HG02938 (cell line): ENCODE results near the gene STK39.
"Not testable (repeated sequence)": the region's sequence is repeated elsewhere in the genome, so short reads cannot be mapped to it uniquely, and the experiment has no call there.

ENCODE experiments used
- ATAC-seq: cut with Tn5 transposase; IDR thresholded peaks from one replicate; pipeline ENCODE4 v1.9.1; 2021; ENCODE audit warnings: mild to moderate bottlenecking, moderate library complexity; ENCODE audit not compliant: unreplicated experiment

STK39 gene

GRCh38 chr2:168247341-168248261, at the start of gene STK39:
TSS of gene STK39 (minus strand) at chr2:168247595. CDS start at chr2:168247435, 160 bp downstream.
- peak; percentile 71 for ATAC-seq

- no peak for ATAC-seq
Measured at GRCh38 chr2:168295051-168295450, 47.7 kb upstream of the STK39 start.

DNA sequence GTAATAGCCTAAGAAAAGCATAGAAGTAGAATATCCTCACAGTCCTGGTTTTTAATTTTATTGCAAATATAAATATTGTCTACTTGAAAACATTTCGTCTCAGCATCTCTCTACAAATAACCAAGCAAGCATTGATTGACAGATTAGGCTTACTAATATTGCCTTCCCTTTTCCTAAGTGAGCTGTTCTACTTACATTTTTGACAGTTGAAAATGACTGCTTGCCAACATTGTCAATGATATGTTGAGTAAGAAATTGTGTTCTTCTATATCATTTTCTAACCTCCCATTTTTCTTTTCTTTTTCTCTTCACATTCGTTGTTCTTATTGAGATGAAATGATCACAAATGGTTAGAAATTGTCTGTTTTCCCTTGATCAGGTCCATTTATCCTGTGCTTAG, 47.0 kb upstream of the STK39 start:
- no peak for ATAC-seq

- no peak for ATAC-seq
Measured at GRCh38 chr2:168293766-168294165, 46.4 kb upstream of the STK39 start.

DNA sequence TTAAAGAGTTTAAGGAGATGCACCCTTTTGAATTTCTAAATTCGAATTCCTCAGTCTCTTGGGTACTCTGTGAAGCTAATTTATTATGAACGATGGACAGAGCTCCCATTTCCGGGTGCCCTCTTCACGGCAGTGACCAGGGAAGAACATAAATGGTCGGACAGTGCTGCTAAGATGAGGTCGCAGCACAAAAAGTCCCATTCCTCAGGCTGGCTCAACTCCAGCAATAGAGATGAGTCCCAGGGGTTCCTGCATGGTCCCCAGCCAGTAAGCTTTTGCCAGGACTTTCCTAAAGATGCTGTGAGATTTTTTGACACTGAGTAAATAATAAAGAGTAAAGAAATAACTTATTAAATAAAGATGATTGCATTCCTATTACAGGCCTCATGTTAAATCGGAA, 43.0 kb upstream of the STK39 start:
- ATAC-seq: no peak

DNA sequence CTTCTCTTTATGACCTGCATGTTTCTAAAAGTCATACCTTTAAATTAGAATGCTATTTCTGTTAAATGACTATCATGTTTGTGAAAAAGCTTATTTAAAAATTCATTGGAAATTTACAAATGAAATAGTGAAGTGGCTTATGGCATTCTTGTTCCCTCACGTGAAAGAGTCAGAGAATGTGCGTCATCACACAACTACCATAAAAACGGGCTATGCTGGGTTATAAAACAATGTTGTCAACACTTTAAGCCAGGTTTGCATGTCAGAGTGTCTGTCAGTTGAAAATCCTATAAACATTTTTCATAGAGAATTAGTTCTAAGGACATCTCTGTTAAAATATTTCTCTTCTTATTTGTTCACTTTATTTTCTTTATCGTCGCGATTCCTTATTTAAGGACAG, 42.5 kb upstream of the STK39 start:
- no peak for ATAC-seq

GRCh38 chr2:168286535-168286934, 39.1 kb upstream of the STK39 start:
- no peak for ATAC-seq

- ATAC-seq: no peak
Measured at GRCh38 chr2:168278424-168278888, 31.1 kb upstream of the STK39 start.

DNA sequence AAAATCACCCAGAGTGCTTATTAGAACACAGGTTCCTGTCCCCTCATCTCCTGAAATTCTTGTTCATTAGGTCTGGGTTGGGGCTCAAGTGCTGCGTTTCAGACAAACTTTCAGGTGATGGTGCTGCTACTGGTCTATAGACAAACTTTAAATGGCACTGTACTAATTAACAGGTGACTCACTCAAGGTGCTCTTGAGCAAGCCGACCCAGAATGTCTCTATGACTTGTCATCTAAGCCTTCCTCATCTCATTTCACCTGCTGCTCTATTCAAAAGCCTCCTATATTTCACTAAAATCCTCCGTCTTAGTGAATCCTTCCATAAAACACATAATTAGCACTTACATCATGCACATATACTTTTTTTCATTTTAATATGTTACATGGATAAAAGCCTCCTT, 29.9 kb upstream of the STK39 start:
- no peak for ATAC-seq

DNA sequence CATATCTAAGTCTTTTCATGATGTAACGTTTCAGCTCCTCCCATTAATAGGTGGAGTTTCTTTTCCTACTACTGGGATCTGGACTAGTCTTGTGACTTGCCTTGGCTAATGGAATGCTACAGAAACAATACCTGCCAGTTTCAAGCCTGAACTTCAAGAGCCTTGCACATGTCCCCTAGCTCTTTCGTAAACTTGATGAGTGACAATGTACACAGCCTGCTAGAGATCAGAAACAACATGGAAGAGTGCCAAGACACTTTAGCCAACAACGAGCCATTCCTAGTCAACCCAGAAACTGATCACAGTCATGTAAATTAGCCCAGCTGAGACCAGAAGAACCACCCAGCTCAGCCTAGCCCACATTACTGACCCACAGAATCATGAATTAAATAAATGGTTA, 24.8 kb upstream of the STK39 start:
- no peak for ATAC-seq

DNA sequence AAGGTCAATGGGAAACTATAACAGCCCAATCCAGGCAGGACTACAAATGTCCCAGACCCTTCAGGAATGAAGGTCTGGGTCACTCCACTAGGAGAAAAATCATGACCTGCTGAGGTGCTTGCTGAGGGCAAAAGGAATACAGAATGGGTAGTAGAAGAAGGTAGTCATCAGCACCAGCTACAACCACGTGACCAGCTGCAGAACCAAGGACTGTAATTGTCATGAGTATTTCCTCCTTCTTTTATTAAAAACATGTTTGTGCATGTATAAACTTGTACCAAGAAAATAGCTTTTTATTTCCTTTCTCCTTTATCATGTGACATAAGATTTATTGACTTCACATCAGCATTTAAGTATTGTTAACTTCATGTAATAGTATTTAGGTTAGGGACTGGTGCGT, 15.5 kb upstream of the STK39 start:
- ATAC-seq: not testable (repeated sequence)

DNA sequence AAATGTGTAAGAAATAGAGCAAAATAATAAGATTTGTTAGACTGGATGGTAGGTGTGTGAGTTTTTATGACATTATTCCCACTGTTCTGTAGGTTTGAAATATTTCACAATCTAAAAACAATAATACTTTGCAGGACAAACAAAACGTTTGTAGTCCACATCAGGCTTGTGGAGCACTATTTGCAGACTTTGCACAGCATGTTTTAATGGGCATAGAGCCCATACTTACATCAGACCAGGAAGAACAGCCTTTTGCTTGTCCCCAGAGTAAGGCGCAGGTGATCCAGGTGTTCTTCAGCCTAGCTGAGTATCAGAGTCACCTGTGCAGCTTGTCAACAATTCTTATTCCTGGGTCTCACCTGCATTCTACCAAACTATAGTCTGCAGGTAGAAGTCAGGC, 9.1 kb upstream of the STK39 start:
- ATAC-seq: no peak

GRCh38 chr2:168255866-168256265, 8.5 kb upstream of the STK39 start:
- ATAC-seq: no peak

DNA sequence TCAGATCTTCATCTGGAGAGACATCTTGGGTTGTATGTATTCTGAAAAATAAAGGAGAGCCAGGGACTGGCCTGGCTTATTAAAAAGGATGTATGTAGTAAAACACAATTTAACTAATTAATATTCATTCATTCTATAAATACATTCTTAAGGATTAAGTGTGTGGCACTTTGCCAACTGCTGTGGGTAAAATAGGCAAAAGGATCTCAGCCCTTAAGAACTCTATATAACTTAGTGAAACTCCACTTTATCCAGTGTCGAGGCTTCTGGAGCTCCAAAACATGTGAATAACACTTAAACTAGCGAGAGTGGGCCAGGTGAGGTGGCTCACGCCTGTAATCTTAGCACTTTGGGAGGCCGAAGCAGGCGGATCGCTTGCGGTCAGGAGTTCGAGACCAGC, 7.7 kb upstream of the STK39 start:
- ATAC-seq: no peak

- ATAC-seq: no peak
Measured at GRCh38 chr2:168254158-168254935, 7.0 kb upstream of the STK39 start.

DNA sequence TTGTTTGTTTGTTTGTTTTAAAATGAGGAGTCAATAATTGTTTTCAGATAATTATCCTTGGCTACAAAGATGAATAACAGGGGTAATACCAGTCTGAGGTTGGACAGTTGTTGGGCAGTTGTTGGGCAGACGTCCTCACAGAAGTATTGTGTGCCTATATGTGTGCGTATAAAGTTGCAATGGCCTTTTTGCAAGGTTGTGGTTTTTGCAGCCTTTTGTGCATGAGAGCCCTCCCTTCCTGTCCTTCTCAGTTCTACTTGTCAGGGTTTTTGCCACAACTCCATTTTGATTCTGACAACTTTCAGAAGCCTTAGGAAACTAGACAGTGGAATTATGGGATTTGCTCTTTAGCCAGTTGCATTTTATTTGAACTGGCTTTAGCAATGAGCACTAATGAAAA, 6.0 kb upstream of the STK39 start:
- ATAC-seq: no peak

DNA sequence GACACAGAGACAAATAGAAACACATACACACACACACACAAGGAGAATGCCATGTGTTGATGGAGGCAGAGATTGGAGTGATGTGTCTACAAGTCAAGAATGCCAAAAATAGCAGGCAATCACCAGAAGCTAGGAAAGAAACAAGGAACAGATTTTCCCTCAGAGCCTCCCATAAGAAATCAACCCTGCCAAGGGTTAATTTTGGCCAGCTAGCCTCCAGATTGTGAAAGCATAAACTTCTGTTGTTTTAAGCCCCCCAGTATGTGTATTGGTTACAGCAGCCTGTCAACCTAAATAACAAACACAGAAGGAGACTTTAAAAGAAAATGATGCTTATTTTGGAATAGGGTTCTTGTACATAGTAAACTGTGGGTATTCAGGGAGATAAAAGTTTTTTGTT, 5.6 kb upstream of the STK39 start:
- ATAC-seq: no peak

DNA sequence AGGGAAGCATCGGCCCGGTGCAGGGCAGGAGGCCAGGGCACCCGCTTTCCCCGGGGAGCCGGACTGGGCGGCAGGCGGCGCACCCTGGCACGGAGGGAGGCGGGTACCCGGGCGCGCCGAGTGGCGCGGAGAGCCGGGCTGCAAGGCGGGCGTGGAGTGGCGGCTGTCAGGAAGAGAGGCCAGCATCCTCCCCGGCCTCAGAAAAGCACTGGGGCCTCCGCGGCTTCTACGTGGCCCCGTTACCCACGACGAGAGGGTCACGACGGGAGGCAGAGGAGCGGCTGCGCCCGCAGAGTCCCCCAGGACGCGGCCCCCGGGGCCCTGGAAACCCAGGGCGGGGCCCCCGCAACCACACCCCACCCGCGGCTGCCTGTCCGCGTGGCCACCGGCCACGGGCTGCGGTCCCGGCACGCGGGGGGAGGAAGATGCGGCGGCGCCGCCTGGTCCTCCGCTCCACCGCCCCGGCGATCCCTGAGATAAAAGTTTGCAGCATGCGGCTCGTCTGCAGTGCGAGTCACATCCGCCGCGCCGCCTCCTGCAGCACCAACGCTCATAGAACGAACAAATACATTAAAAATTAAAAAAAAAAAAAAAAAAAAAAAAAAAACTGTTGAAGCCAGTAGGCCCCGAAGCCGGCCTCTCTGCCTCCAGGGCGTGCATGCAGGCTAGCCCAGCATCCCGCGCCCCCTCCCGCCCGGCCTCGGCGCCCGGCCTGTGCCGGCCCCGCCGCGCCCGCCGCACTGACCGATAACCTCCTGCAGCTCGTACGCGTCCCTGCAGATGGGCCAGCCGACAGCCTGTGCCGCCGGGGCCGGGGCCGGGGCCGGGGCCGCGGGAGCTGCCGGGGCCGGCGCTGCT, 683 bp downstream of the STK39 start:
- peak; percentile 57 for ATAC-seq

- no peak for ATAC-seq
Measured at GRCh38 chr2:168246072-168246482, 1.3 kb downstream of the STK39 start.

- no peak for ATAC-seq
Measured at GRCh38 chr2:168245074-168245825, 2.1 kb downstream of the STK39 start.
